HepG2 (cell line): ENCODE data around the gene PODXL2. TPM values are rescaled to one million over a fixed set of nuclear protein-coding genes. Genes with fewer than 3 reads are reported as not detected.

Source experiments
- CHCHD3 ChIP-seq: sonication (generic); formaldehyde crosslinking; IDR thresholded peaks from 2 replicates; pipeline ENCODE4 v1.8.0; 2022; ENCODE audit warnings: mild to moderate bottlenecking, missing genetic modification reagents, moderate library complexity
- GLI4 ChIP-seq: sonication (generic); formaldehyde crosslinking; IDR thresholded peaks from 2 replicates; pipeline ENCODE4 v1.5.1; 2020; ENCODE audit warnings: missing genetic modification reagents, mild to moderate bottlenecking, moderate library complexity, borderline replicate concordance
- GPN1 ChIP-seq: sonication (generic); formaldehyde crosslinking; IDR thresholded peaks from 2 replicates; pipeline ENCODE4 v1.5.1; 2020; ENCODE audit warnings: missing genetic modification reagents, borderline replicate concordance
- HDAC1 ChIP-seq: sonication (generic); formaldehyde crosslinking; IDR thresholded peaks from 2 replicates; pipeline ENCODE4 v1.5.1; 2020; ENCODE audit warnings: mild to moderate bottlenecking, missing genetic modification reagents
- NFRKB ChIP-seq: fragments of 450-650 bp; IDR thresholded peaks from 2 replicates; pipeline ENCODE4 v1.6.1; 2017
- PHF5A ChIP-seq: IDR thresholded peaks from one replicate; pipeline ENCODE4 v1.6.1; 2018; ENCODE audit warnings: low read depth, missing genetic modification reagents; ENCODE audit not compliant: unreplicated experiment
- PHF8 ChIP-seq: sonication (generic); formaldehyde crosslinking; IDR thresholded peaks from 2 replicates; pipeline ENCODE4 v1.5.0; 2020; ENCODE audit warnings: missing genetic modification reagents
- PRPF4 ChIP-seq: fragments of 200-400 bp; formaldehyde crosslinking; IDR thresholded peaks from 2 replicates; pipeline ENCODE4 v1.6.1; 2016; ENCODE audit warnings: low read length, low read depth; ENCODE audit not compliant: poor library complexity, severe bottlenecking
- TOPORS ChIP-seq: sonication (generic); formaldehyde crosslinking; IDR thresholded peaks from 2 replicates; pipeline ENCODE4 v1.8.0; 2023; ENCODE audit warnings: mild to moderate bottlenecking, missing genetic modification reagents
- ZBTB38 ChIP-seq: sonication (generic); formaldehyde crosslinking; IDR thresholded peaks from 2 replicates; pipeline ENCODE4 v1.5.1; 2020; ENCODE audit warnings: mild to moderate bottlenecking, missing genetic modification reagents
- ZFX ChIP-seq: sonication (generic); formaldehyde crosslinking; IDR thresholded peaks from 2 replicates; pipeline ENCODE4 v1.4.0; 2020; ENCODE audit warnings: mild to moderate bottlenecking, low read depth, missing genetic modification reagents, moderate library complexity
- ZNF318 ChIP-seq: sonication (generic); formaldehyde crosslinking; IDR thresholded peaks from 2 replicates; pipeline ENCODE4 v1.4.0; 2020; ENCODE audit warnings: mild to moderate bottlenecking, missing genetic modification reagents
- ZNF547 ChIP-seq: sonication (generic); formaldehyde crosslinking; IDR thresholded peaks from 2 replicates; pipeline ENCODE4 v1.5.1; 2020; ENCODE audit warnings: mild to moderate bottlenecking, missing genetic modification reagents
- polyA plus RNA-seq, 8 experiments: library from polyadenylated mRNA; depleted of rRNA in 3 of 8; stranded (reverse) in 7 of 8; unstranded in 1 of 8; fragments of >200 nt; fragmentation: Illumina TruSeq in 4 of 8; extraction: Trizol in 4 of 8; gene quantifications; 2 replicates each; pipeline versions ENCODE4 v1.2.1 to v1.2.3, GENCODE V29; 2011 to 2016; ENCODE audit warnings: low read depth in 4 of 8, missing spikeins in 1 of 8, mixed read lengths in 1 of 8; ENCODE audit not compliant: insufficient read depth in 1 of 8
- total RNA-seq, 5 experiments: library from RNA; depleted of rRNA; stranded (reverse); fragments of >200 nt; fragmentation: Illumina TruSeq; extraction: Trizol; gene quantifications; 2 replicates each; pipeline ENCODE4 v1.2.3, GENCODE V29; 2016; ENCODE audit warnings: low read depth in 1 of 5
- TF ChIP-seq, protein P1 (sequence below): sonication (generic); formaldehyde crosslinking; IDR thresholded peaks from 2 replicates; pipeline ENCODE4 v1.4.0; 2020; ENCODE audit warnings: missing genetic modification reagents
- TF ChIP-seq, protein P2 (sequence below): sonication (generic); formaldehyde crosslinking; IDR thresholded peaks from 2 replicates; pipeline ENCODE4 v1.8.1; 2022; ENCODE audit warnings: low read depth, mild to moderate bottlenecking, missing genetic modification reagents

PODXL2 gene
- total and polyA plus RNA-seq, 2 of the 13 experiments (the other 11 are each of a cell fraction or from before 2014, with no cell fraction given), result 20.4 to 25.1 TPM

- TF ChIP-seq ZNF318 (CRISPR knock-in tag) (no peak), HDAC1 (CRISPR knock-in tag) (0 out of 2 replicates have a peak, but pooled peaks have one; percentile 41), ZFX (CRISPR knock-in tag) (0 out of 2 replicates have a peak, but pooled peaks have one; percentile 15), PHF8 (CRISPR knock-in tag) (peak; percentile 23; the same call in 1 of the 2 replicates), CHCHD3 (CRISPR knock-in tag) (0 out of 2 replicates have a peak, but pooled peaks have one; percentile 53), ZNF547 (no peak), NFRKB (no peak), ZBTB38 (CRISPR knock-in tag) (peak; percentile 72), PHF5A (CRISPR knock-in tag) (no peak), TOPORS (CRISPR knock-in tag) (no peak), GPN1 (CRISPR knock-in tag) (no peak), GLI4 (CRISPR knock-in tag) (no peak), PRPF4 (no peak)
- TF ChIP-seq, protein P1, sequence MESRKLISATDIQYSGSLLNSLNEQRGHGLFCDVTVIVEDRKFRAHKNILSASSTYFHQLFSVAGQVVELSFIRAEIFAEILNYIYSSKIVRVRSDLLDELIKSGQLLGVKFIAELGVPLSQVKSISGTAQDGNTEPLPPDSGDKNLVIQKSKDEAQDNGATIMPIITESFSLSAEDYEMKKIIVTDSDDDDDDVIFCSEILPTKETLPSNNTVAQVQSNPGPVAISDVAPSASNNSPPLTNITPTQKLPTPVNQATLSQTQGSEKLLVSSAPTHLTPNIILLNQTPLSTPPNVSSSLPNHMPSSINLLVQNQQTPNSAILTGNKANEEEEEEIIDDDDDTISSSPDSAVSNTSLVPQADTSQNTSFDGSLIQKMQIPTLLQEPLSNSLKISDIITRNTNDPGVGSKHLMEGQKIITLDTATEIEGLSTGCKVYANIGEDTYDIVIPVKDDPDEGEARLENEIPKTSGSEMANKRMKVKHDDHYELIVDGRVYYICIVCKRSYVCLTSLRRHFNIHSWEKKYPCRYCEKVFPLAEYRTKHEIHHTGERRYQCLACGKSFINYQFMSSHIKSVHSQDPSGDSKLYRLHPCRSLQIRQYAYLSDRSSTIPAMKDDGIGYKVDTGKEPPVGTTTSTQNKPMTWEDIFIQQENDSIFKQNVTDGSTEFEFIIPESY, result peak; percentile 89
- TF ChIP-seq, protein P2, sequence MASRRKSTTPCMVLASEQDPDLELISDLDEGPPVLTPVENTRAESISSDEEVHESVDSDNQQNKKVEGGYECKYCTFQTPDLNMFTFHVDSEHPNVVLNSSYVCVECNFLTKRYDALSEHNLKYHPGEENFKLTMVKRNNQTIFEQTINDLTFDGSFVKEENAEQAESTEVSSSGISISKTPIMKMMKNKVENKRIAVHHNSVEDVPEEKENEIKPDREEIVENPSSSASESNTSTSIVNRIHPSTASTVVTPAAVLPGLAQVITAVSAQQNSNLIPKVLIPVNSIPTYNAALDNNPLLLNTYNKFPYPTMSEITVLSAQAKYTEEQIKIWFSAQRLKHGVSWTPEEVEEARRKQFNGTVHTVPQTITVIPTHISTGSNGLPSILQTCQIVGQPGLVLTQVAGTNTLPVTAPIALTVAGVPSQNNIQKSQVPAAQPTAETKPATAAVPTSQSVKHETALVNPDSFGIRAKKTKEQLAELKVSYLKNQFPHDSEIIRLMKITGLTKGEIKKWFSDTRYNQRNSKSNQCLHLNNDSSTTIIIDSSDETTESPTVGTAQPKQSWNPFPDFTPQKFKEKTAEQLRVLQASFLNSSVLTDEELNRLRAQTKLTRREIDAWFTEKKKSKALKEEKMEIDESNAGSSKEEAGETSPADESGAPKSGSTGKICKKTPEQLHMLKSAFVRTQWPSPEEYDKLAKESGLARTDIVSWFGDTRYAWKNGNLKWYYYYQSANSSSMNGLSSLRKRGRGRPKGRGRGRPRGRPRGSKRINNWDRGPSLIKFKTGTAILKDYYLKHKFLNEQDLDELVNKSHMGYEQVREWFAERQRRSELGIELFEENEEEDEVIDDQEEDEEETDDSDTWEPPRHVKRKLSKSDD, result peak; percentile 67; the same call in 1 of the 2 replicates
Observed at GRCh38 chr3:127629467-127630403, 750 bp downstream of the PODXL2 start (continued).
